Upper lobe of left lung (tissue), 6 donors: Measurements from ENCODE around the gene MYH9. TPM values are rescaled to one million over a fixed set of nuclear protein-coding genes. Genes with fewer than 3 reads are reported as not detected.

Source experiments
- ATAC-seq, 2 donors: fragments of 200-7000 bp; cut with Tn5 transposase; one replicate each; pipeline ENCODE4 v1.9.1; 2022; ENCODE audit warnings: mild to moderate bottlenecking in 2 of 2, moderate library complexity in 2 of 2; ENCODE audit not compliant: low FRiP score in 2 of 2
- DNase-seq, 2 donors: peaks; one replicate each; pipeline ENCODE4 v3.0.0-alpha.2; 2019 to 2020
- H3K27ac ChIP-seq, 4 donors: fragments of 200-600 bp; sonication (generic); one replicate each; pipeline ENCODE4 v1.5.1; 2016 to 2019
- H3K27me3 ChIP-seq, 4 donors: fragments of 200-600 bp; sonication (generic); one replicate each; pipeline ENCODE4 v1.5.1; 2017 to 2019
- H3K36me3 ChIP-seq, 4 donors: fragments of 200-600 bp; sonication (generic); one replicate each; pipeline ENCODE4 v1.5.1; 2016 to 2019
- H3K4me1 ChIP-seq, 4 donors: fragments of 200-600 bp; sonication (generic); one replicate each; pipeline ENCODE4 v1.5.1; 2018 to 2019
- H3K4me3 ChIP-seq, 4 donors: fragments of 200-600 bp; sonication (generic); one replicate each; pipeline ENCODE4 v1.5.1; 2017 to 2019; ENCODE audit warnings: mild to moderate bottlenecking in 2 of 4, moderate library complexity in 1 of 4
- H3K9me3 ChIP-seq, 4 donors: fragments of 200-600 bp; sonication (generic); one replicate each; pipeline ENCODE4 v1.5.1; 2018 to 2019
- CTCF ChIP-seq, 6 experiments: fragments of 450-650 bp in 4 of 6; fragments of 200-600 bp in 2 of 6; sonication (generic) in 2 of 6; IDR thresholded peaks; one replicate each; pipeline ENCODE4 v1.5.1; 2016 to 2019; ENCODE audit warnings: antibody characterized with exemption in 6 of 6
- EP300 ChIP-seq, 4 donors: sonication (generic); formaldehyde crosslinking; IDR thresholded peaks; one replicate each; pipeline ENCODE4 v1.5.1; 2017; ENCODE audit warnings: antibody characterized with exemption in 4 of 4, control low read depth in 2 of 4
- POLR2A ChIP-seq, 4 donors: fragments of 450-650 bp; IDR thresholded peaks; one replicate each; pipeline ENCODE4 v1.5.1; 2016 to 2017; ENCODE audit warnings: antibody characterized with exemption in 4 of 4, mild to moderate bottlenecking in 2 of 4
- POLR2AphosphoS5 ChIP-seq, 2 donors: sonication (generic); formaldehyde crosslinking; IDR thresholded peaks; one replicate each; pipeline ENCODE4 v1.5.1; 2017; ENCODE audit warnings: antibody characterized with exemption in 2 of 2
- WGBS, 2 donors: methylation state at CpG; one replicate each; pipeline ENCODE4 v1.1.5; 2017 to 2018; 5-methylcytosine and 5-hydroxymethylcytosine counted together
- total RNA-seq, 6 donors: library from RNA; depleted of rRNA in 4 of 6; stranded (reverse); fragments of >200 nt in 4 of 6; gene quantifications; one replicate each; pipeline versions ENCODE4 v1.1.0 to v1.2.1, GENCODE V29; 2016 to 2021
- donor health status: DM: no; HTN: no; CAD: no; lungs with moderate emphysema.
- donor health status: DM: no; HTN: yes; CAD: no; lungs with severe emphysema.

MYH9 gene
- total RNA-seq, 6 donors from 2014 or later = 486 to 925 (median 599) TPM

GRCh38 chr22:36360871-36361383 is 26.8 kb downstream of the MYH9 start:
- peak overlapping the region in 1 of 4 donors; percentile 11 for H3K4me3 ChIP-seq
- no peak for ATAC-seq
- WGBS, 2 donors = 19 to 36% methylated on average over 3 to 5 of the region's 5 CpGs

GRCh38 chr22:36360011-36360410 is 27.8 kb downstream of the MYH9 start:
- H3K27me3 ChIP-seq = no peaks in the 10 kb centered on the region
- peak overlapping the region in 3 of 4 donors; percentile 14 to 95 (median 86) for H3K27ac ChIP-seq
- H3K4me1 ChIP-seq = peaks cover 96 to 100% (median 99%) of the 10 kb centered on the region in 4 donors

More at GRCh38 chr22:36360871-36361383, 26.8 kb downstream of the MYH9 start:
- Histone ChIP-seq H3K27ac (peak overlapping the region; percentile 75 to 95 (median 82)), H3K4me1 (peaks cover 96 to 100% (median 99%) of the 10 kb centered on the region in 4 donors), H3K36me3 (peaks cover 0 to 14% (median 1%) of the 10 kb centered on the region in 4 donors), H3K9me3 (no peaks in the 10 kb centered on the region), H3K27me3 (no peaks in the 10 kb centered on the region)
- no peak for DNase-seq
- no peak for TF ChIP-seq POLR2A (IDR thresholded peaks at IDR 0.05)
- TF ChIP-seq EP300 (IDR thresholded peaks at IDR 0.05) = no peak

GRCh38 chr22:36359470-36359996 is 28.2 kb downstream of the MYH9 start:
- DNase-seq = no peak
- H3K27me3 ChIP-seq = no peaks in the 10 kb centered on the region
- WGBS, 2 donors = 48 to 62% methylated on average over 3 of the region's 3 CpGs
- H3K4me3 ChIP-seq = no peak overlapping the region
- peaks cover 96 to 100% (median 98%) of the 10 kb centered on the region in 4 donors for H3K4me1 ChIP-seq
- peak overlapping the region; percentile 54 to 95 (median 74) for H3K27ac ChIP-seq
- ATAC-seq = no peak
- H3K9me3 ChIP-seq = no peaks in the 10 kb centered on the region
- no peak for TF ChIP-seq POLR2AphosphoS5 (IDR thresholded peaks at IDR 0.05)
- TF ChIP-seq CTCF (IDR thresholded peaks at IDR 0.05) = no peak
- TF ChIP-seq POLR2A (IDR thresholded peaks at IDR 0.05) = no peak
- no peak for TF ChIP-seq EP300 (IDR thresholded peaks at IDR 0.05)
- H3K36me3 ChIP-seq = peaks cover 0 to 14% (median 1%) of the 10 kb centered on the region in 4 donors

More at GRCh38 chr22:36360011-36360410, 27.8 kb downstream of the MYH9 start:
- no peak for TF ChIP-seq EP300 (IDR thresholded peaks at IDR 0.05)
- TF ChIP-seq CTCF (IDR thresholded peaks at IDR 0.05) = no peak
- no peak for TF ChIP-seq POLR2AphosphoS5 (IDR thresholded peaks at IDR 0.05)
- no peak for TF ChIP-seq POLR2A (IDR thresholded peaks at IDR 0.05)
- no peaks in the 10 kb centered on the region for H3K9me3 ChIP-seq
- DNase-seq (no peak), ATAC-seq (no peak)
- 77 to 80% methylated on average over 3 of the region's 3 CpGs for WGBS, 2 donors
- H3K4me3 ChIP-seq = no peak overlapping the region
- peaks cover 0 to 14% (median 1%) of the 10 kb centered on the region in 4 donors for H3K36me3 ChIP-seq

GRCh38 chr22:36358533-36359469 is 29.0 kb downstream of the MYH9 start:
- DNase-seq (no peak), ATAC-seq (no peak)
- TF ChIP-seq POLR2A (IDR thresholded peaks at IDR 0.05) (no peak), CTCF (IDR thresholded peaks at IDR 0.05) (no peak), EP300 (IDR thresholded peaks at IDR 0.05) (no peak), POLR2AphosphoS5 (IDR thresholded peaks at IDR 0.05) (peak in 1 of 2 donors; percentile 9)
- H3K9me3 ChIP-seq = no peaks in the 10 kb centered on the region
- no peaks in the 10 kb centered on the region for H3K27me3 ChIP-seq
- H3K27ac ChIP-seq = peak overlapping the region; percentile 54 to 95 (median 74)
- H3K36me3 ChIP-seq = peaks cover 0 to 9% (median 1%) of the 10 kb centered on the region in 4 donors
- no peak overlapping the region for H3K4me3 ChIP-seq
- H3K4me1 ChIP-seq = peaks cover 96 to 100% (median 98%) of the 10 kb centered on the region in 4 donors
- 49 to 56% methylated on average over 9 of the region's 9 CpGs for WGBS, 2 donors
